Measurements from ENCODE around the gene SGCG. TPM values are rescaled to one million over a fixed set of nuclear protein-coding genes. Genes with fewer than 3 reads are reported as not detected.
A peak's percentile ranks its signal among the peaks of the same experiment; 100 is the strongest.
"Not testable (repeated sequence)": the region's sequence is repeated elsewhere in the genome, so short reads cannot be mapped to it uniquely, and the experiment has no call there.

Gene SGCG
- 77.5 TPM for total RNA-seq
- long read RNA-seq, transcript SGCG-201 (8 exons, 1,624 nt) = major isoform, 87 of 123 reads
- long read RNA-seq, partial matches to known transcripts = 8 of 123 reads
- long read RNA-seq, other reads (novel, unspliced or antisense) = 28 of 123 reads

- DNase-seq = no peak
- peak; percentile 73 for ATAC-seq (ENCODE audit: poor library complexity)
- intact Hi-C loops (cut with DNase I) = no loop called here
These were observed at the start of gene SGCG for GRCh38 chr13:23180711-23181110. Gene SGCG, plus strand, starts transcription at chr13:23180979. Its CDS starts 22,716 bp downstream, at chr13:23203695.

DNA sequence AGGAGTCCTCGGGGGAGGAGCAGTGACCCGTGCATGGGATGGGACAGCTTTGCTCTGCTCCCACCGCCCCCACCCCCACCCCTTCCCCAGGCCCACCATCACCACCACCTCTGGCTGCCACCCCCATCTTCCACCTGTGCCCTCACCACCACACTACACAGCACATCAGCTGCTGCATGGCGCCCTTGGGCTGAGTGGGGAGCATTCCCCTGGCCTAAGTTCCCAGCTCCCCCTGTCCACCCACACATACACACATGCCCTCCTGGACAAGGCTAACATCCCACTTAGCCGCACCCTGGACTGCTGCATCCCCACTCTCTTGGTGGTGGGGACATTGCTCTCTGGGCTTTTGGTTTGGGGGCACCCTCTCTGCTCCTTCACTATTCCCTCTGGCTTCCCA is 46.2 kb upstream of the SGCG start:
- intact Hi-C loops (cut with DNase I) = no loop called here
- ATAC-seq (ENCODE audit: poor library complexity) = no peak
- DNase-seq = no peak

DNA sequence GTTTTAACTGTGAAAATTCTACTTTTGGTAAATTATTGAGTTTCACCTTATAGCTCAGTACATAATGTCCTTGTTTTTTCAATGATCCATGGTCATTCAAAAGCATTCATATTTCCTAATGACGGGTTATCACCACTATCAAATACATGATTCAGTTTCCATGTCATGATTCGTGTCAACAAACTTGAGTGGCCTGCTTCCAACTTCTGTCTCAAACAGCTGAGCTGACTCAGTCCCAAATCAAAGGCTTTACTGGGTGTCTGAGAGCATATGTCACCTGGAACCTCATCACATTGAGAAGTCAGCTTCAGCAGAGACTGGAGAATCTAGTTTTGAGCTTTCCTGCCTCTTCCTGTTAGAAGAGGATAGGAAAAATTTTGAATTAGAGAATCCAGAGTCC is 40.3 kb upstream of the SGCG start:
- no peak for DNase-seq
- intact Hi-C loops (cut with DNase I) = no loop called here
- ATAC-seq (ENCODE audit: poor library complexity) = no peak

DNA sequence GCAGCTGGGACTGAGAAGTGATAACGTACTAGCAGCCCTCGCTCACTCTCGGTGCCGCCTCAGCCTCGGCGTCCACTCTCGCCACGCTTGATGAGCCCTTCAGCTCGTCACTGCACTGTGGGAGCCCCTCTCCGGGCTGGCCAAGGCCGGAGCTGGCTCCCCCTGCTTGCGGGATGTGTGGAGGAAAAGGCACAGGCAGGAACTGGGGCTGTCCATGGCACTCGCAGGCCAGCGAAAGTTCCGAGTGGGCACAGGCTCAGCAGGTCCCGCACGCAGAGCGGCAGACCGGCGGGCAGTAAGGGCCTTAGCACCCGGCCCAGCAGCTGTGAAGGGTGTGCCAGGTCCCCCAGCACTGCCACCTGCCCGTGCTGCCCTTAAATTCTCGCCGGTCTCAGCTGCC is 38.8 kb upstream of the SGCG start:
- ATAC-seq (ENCODE audit: poor library complexity) = no peak
- intact Hi-C loops (cut with DNase I) = no loop called here
- DNase-seq = no peak

GRCh38 chr13:23142607-23143006 is 38.2 kb upstream of the SGCG start:
- ATAC-seq (ENCODE audit: poor library complexity); intact Hi-C loops (cut with DNase I); DNase-seq: not testable (repeated sequence)

- DNase-seq (no peak), ATAC-seq (ENCODE audit: poor library complexity) (no peak)
- intact Hi-C loops (cut with DNase I) = no loop called here
These were observed 36.3 kb upstream of the SGCG start for GRCh38 chr13:23144431-23144830.

DNA sequence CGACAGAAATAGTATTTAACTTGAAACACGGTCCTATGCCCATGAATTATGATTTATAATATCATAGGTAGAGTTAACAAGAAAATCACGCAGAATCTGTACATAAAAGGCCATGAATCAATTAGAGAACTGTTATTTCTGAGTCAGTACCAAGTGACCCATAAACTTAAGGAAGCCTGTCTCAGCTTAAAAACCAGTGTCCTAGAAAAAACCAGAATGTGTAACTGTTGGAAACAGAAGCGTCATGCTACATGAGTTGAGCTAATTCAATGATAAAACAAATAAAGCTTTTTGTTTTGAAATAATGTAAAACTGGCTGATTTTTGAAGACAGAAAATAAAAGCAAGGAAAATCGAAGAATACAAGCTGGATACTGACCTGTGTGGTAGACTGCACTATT is 34.8 kb upstream of the SGCG start:
- DNase-seq = no peak
- intact Hi-C loops (cut with DNase I) = no loop called here
- no peak for ATAC-seq (ENCODE audit: poor library complexity)

GRCh38 chr13:23146811-23147625 is 33.8 kb upstream of the SGCG start:
- intact Hi-C loops (cut with DNase I) = no loop called here
- DNase-seq = no peak
- no peak for ATAC-seq (ENCODE audit: poor library complexity)

- ATAC-seq (ENCODE audit: poor library complexity) (no peak), DNase-seq (no peak)
- intact Hi-C loops (cut with DNase I) = no loop called here
These were observed 33.0 kb upstream of the SGCG start for GRCh38 chr13:23147827-23148226.

GRCh38 chr13:23157781-23158180 is 23.0 kb upstream of the SGCG start:
- no peak for DNase-seq
- intact Hi-C loops (cut with DNase I) = no loop called here
- no peak for ATAC-seq (ENCODE audit: poor library complexity)

DNA sequence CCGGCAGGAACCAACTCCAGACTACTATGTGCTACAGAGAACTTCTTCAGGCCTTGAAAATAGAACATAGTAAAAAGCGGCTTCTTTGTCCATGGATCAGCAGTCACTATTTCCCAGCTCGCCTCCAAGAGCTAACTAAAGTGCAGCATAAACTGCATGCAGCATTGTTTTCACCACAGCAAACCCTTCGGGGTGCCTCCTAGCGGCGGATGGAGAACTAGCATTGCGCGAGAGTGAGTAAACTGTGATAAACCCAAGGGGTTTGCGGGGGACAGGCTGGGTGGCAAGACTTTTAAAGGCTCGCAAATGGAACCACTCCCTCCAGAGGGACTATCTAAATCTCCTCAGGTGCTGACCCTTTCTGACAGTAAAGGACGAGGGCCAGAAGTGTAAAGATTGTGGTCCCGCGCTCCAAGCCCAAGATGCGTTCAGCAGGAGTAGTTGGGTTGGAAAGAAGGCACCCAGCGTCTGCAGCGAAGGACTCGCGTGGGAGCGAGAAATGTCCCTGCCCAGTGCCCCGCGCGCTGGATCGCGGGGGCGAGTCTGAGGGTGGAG is 21.5 kb upstream of the SGCG start:
- DNase-seq (no peak), ATAC-seq (ENCODE audit: poor library complexity) (peak; percentile 84)
- intact Hi-C loops (cut with DNase I) = no loop called here

- intact Hi-C loops (cut with DNase I) = no loop called here
- no peak for DNase-seq
- ATAC-seq (ENCODE audit: poor library complexity) = peak; percentile 72
These were observed 20.8 kb upstream of the SGCG start for GRCh38 chr13:23159760-23160637.

DNA sequence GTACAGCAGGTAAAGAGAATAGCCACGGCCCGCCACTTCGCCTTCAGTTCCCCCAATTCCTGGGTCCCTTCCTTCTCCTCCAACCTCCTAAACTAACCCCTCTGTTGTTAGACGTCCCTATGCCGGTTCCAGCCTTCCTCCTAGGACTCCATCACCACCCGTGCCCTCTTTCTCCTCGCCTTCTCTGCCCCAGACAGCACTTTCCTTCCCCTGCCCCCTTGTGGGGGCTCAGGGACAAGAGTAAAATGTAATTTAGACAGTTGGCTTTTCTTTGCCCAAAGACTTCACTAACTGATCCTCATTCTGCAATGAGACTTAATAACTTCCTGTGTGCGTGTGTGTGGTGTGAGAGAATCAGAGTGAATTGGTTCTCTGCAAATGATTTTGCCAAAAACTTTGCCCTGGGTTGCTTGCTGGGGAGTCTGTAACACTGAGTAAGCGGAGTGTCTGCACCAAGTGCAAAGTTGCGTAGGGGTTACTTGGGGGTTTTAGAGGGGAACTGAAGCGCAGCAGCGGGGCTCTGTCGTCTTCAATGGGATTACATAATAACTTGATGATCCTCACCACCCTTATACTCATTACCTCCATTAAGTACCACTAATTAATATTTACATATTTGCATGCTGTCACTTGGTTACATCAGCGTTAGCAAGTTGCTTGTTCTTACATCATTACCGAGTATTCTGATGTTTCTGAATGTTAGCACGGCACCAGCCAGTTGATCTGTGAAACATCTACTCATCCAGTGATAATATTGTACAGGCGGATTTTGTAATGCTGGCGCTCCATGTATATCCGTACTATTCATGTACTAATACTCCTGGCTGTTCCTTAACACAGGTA is 19.9 kb upstream of the SGCG start:
- DNase-seq = no peak
- intact Hi-C loops (cut with DNase I) = no loop called here
- ATAC-seq (ENCODE audit: poor library complexity) = no peak

DNA sequence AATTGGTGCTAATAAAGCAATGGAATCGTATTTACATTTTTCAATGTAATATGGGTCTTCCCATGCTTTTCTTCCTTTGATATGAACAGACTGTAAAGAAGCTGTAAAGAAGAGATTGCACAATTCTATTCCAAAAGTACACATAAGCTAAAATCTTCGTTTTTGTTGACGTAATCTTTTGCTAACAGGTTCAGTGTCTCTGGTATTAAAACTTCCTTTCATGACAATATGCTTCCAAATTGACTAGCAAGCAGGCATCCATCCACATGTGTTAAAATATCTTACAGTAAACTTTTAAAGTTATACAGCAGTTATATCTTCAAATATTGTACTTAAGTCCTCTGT is 19.3 kb upstream of the SGCG start:
- intact Hi-C loops (cut with DNase I) = no loop called here
- DNase-seq (no peak), ATAC-seq (ENCODE audit: poor library complexity) (no peak)

- DNase-seq (no peak), ATAC-seq (ENCODE audit: poor library complexity) (no peak)
- intact Hi-C loops (cut with DNase I) = no loop called here
These were observed 4.9 kb upstream of the SGCG start for GRCh38 chr13:23175920-23176319.

DNA sequence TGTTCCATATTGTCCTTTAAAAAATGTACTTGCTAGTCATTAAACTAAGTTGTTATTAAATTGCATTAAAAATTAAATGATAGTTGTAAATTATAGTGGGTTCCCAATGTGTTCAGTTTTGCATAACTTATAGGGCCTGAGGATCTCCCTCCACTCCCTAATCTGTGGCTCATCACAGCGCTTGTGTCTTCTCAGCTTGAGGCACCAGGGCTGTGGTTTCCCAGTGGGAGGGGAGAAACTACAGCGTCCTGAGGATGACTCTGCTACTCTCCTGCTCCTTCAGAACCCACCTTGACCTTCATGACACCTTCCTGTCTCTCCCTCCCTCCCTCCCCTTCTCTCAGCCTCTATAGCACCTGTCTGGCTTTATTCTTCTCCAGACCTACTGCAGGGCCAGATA is 1.4 kb downstream of the SGCG start:
- DNase-seq = no peak
- intact Hi-C loops (cut with DNase I) = no loop called here
- peak; percentile 38 for ATAC-seq (ENCODE audit: poor library complexity)

DNA sequence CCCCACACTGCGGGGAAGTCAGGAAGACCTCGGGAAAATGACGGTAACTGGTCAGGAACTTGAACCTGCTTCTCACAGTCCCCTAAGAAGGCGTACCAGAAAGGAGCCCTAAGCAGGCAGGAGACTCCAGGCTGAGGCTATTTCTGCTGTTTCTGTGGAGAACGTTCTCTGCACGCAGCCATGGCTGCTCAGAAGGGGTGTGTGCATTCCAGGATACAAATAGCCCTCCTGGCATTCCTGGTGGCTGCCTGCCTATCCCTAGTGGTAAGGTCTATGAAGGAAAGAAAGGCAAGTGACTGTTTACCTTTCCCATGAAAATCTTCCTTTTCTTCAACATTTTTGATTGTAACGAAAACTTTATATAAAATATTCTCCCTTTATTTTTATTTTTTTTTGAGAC is 2.5 kb downstream of the SGCG start:
- intact Hi-C loops (cut with DNase I) = no loop called here
- DNase-seq (peak; percentile 58), ATAC-seq (ENCODE audit: poor library complexity) (peak; percentile 87)

DNA sequence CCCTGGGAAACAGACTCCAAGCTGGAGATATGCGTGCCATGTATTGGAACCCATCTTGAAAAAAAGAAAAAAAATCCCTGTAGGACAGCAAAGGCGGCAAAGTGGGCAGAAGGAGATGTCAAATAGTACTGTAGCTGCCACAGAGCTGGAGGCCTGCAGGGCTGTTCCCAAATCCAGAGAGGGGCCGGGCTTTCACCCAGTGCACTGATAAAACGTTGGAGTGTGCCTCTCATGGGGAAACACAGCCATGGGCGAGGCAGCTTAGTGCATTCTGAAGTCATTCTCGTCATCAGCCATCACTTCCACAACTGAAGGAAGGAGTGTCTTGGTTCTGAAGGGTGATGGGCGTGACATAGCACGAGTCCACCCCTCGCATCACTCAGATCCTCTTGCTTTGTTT is 4.8 kb downstream of the SGCG start:
- ATAC-seq (ENCODE audit: poor library complexity) = peak; percentile 41
- intact Hi-C loops (cut with DNase I) = no loop called here
- DNase-seq = no peak

DNA sequence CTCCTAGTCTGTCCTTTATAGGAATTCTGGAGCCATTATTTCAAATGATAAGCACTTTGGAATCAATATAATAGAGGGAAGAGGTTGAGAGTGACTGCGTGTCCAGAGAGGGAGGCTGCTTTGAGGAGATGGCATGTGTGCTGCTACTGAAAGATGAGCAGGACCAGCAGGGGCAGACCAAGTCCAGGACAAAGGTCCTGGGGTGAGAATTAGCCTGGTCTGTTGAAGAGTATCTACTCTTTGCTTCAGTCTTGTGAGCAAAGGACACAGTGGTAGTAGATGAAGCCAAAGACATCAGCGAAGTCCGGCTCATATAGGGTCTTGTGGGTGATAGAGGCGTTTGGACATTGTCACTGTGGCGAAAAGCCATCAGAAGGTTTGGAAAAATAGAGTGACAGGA is 21.1 kb downstream of the SGCG start:
- intact Hi-C loops (cut with DNase I) = no loop called here
- ATAC-seq (ENCODE audit: poor library complexity) = no peak
- DNase-seq = no peak
